IMR-90 (cell line): ENCODE data around the gene ERICH6. TPM values are rescaled to one million over a fixed set of nuclear protein-coding genes. Genes with fewer than 3 reads are reported as not detected.

Experiments used
- ATAC-seq: fragments of 200-7000 bp; cut with Tn5 transposase; 2 replicates; pipeline ENCODE4 v1.9.1; 2020; ENCODE audit warnings: low read depth, mild to moderate bottlenecking, moderate library complexity
- BruUV-seq: library from RNA; stranded (reverse); fragments of 400-500 nt; replicated peaks from 2 replicates; lab custom pipeline; 2021; lab: Mats Ljungman, UMichigan
- CTCF ChIA-PET: fragments of 300-600 bp; formaldehyde crosslinking; extraction: SDS; loops from one replicate; lab custom pipeline; 2021; ENCODE audit warnings: antibody characterized with exemption; lab: Yijun Ruan, JAX
- POLR2A ChIA-PET: fragments of 300-600 bp; sonication (Branson Sonifier 250); formaldehyde crosslinking; loops from one replicate; lab custom pipeline; 2022; ENCODE audit warnings: antibody characterized with exemption; ENCODE audit not compliant: unreplicated experiment; lab: Charles Lee
- DNase-seq: peaks from one replicate; pipeline ENCODE4 v3.0.0; 2013
- H2AFZ ChIP-seq: replicated peaks from 2 replicates; pipeline ENCODE3; 2013; ENCODE audit warnings: low read length, mild to moderate bottlenecking; ENCODE audit not compliant: poor library complexity
- H2AK5ac ChIP-seq: 2 replicates; pipeline ENCODE4 v1.6.1; 2013; ENCODE audit warnings: low read depth, low read length, inconsistent platforms
- H2AK9ac ChIP-seq: replicated peaks from 2 replicates; pipeline ENCODE3; 2013; ENCODE audit warnings: mild to moderate bottlenecking, low read depth, low read length, moderate library complexity; ENCODE audit not compliant: poor library complexity
- H2BK120ac ChIP-seq: 2 replicates; pipeline ENCODE4 v1.6.1; 2013; ENCODE audit warnings: low read depth, low read length, inconsistent platforms
- H2BK15ac ChIP-seq: 3 replicates; pipeline ENCODE4 v1.6.1; 2013; ENCODE audit warnings: low read depth, low read length, inconsistent platforms
- H2BK20ac ChIP-seq: 2 replicates; pipeline ENCODE4 v1.6.1; 2013; ENCODE audit warnings: low read depth, mild to moderate bottlenecking, inconsistent platforms, low read length, moderate library complexity
- H2BK5ac ChIP-seq: 2 replicates; pipeline ENCODE4 v1.6.1; 2013; ENCODE audit warnings: mild to moderate bottlenecking, low read depth, low read length, inconsistent platforms; ENCODE audit not compliant: poor library complexity, severe bottlenecking
- H3K14ac ChIP-seq: replicated peaks from 2 replicates; pipeline ENCODE4 v1.6.1; 2013; ENCODE audit warnings: low read depth, low read length, inconsistent platforms
- H3K18ac ChIP-seq: 2 replicates; pipeline ENCODE4 v1.6.1; 2013; ENCODE audit warnings: low read depth, low read length, control low read depth
- H3K23ac ChIP-seq: 2 replicates; pipeline ENCODE4 v1.6.1; 2013; ENCODE audit warnings: low read depth, low read length, inconsistent platforms
- H3K27ac ChIP-seq: 2 replicates; pipeline ENCODE4 v1.5.1; 2013; ENCODE audit warnings: mild to moderate bottlenecking, control low read depth, low read length; ENCODE audit not compliant: insufficient read depth
- H3K27me3 ChIP-seq: 2 replicates; pipeline ENCODE4 v1.6.1; 2013; ENCODE audit warnings: low read length; ENCODE audit not compliant: control insufficient read depth, insufficient read depth
- H3K36me3 ChIP-seq: 2 replicates; pipeline ENCODE4 v1.6.1; 2013; ENCODE audit warnings: low read length, mixed read lengths; ENCODE audit not compliant: control insufficient read depth, insufficient read depth
- H3K4ac ChIP-seq: 2 replicates; pipeline ENCODE4 v1.6.1; 2013; ENCODE audit warnings: low read depth, low read length, inconsistent platforms
- H3K4me1 ChIP-seq: 2 replicates; pipeline ENCODE4 v1.6.1; 2013; ENCODE audit warnings: low read length, mixed read lengths; ENCODE audit not compliant: control insufficient read depth, insufficient read depth
- H3K4me2 ChIP-seq: 2 replicates; pipeline ENCODE4 v1.6.1; 2013; ENCODE audit warnings: low read depth, mild to moderate bottlenecking, control low read depth, low read length, moderate library complexity
- H3K4me3 ChIP-seq: 2 replicates; pipeline ENCODE4 v1.5.1; 2013; ENCODE audit warnings: low read depth, mild to moderate bottlenecking, control low read depth, low read length, moderate library complexity; ENCODE audit not compliant: insufficient read depth
- H3K56ac ChIP-seq: 2 replicates; pipeline ENCODE4 v1.6.1; 2013; ENCODE audit warnings: low read length, inconsistent platforms; ENCODE audit not compliant: insufficient read depth; ENCODE audit errors: extremely low read depth
- H3K79me1 ChIP-seq, 2 experiments: 2 replicates each; pipeline ENCODE4 v1.6.1; 2013; ENCODE audit warnings: low read length in 2 of 2, inconsistent platforms in 1 of 2, low read depth in 1 of 2
- H3K9ac ChIP-seq: 2 replicates; pipeline ENCODE4 v1.6.1; 2013; ENCODE audit warnings: low read depth, low read length, control low read depth
- H3K9me1 ChIP-seq: 2 replicates; pipeline ENCODE4 v1.6.1; 2013; ENCODE audit warnings: low read length, inconsistent platforms; ENCODE audit not compliant: insufficient read depth
- H3K9me3 ChIP-seq: 2 replicates; pipeline ENCODE4 v1.6.1; 2013; ENCODE audit warnings: low read length; ENCODE audit not compliant: control insufficient read depth, insufficient read depth
- H4K20me1 ChIP-seq: 2 replicates; pipeline ENCODE4 v1.6.1; 2013; ENCODE audit warnings: low read length, inconsistent platforms; ENCODE audit not compliant: insufficient read depth
- H4K5ac ChIP-seq: 2 replicates; pipeline ENCODE4 v1.6.1; 2013; ENCODE audit warnings: mild to moderate bottlenecking, low read depth, low read length, control low read depth
- H4K8ac ChIP-seq, 2 experiments: 2 replicates each; pipeline ENCODE4 v1.6.1; 2013; ENCODE audit warnings: low read depth in 2 of 2, low read length in 2 of 2, control low read depth in 1 of 2, inconsistent platforms in 1 of 2
- H4K91ac ChIP-seq: 2 replicates; pipeline ENCODE4 v1.6.1; 2013; ENCODE audit warnings: low read depth, low read length, inconsistent platforms; ENCODE audit not compliant: insufficient read depth
- FOS ChIP-seq: fragments of 150-350 bp; IDR thresholded peaks from 2 replicates; pipeline ENCODE4 v1.6.1; 2016; ENCODE audit warnings: low read depth, low read length
- MAFK ChIP-seq: IDR thresholded peaks from 2 replicates; pipeline ENCODE4 v1.6.1; 2012; ENCODE audit warnings: low read depth, low read length, improper control_type of control experiment
- MAZ ChIP-seq: IDR thresholded peaks from 2 replicates; pipeline ENCODE4 v1.6.1; 2012; ENCODE audit warnings: low read depth, mild to moderate bottlenecking, low read length, improper control_type of control experiment, moderate library complexity, borderline replicate concordance
- POLR2A ChIP-seq: IDR thresholded peaks from 2 replicates; pipeline ENCODE4 v1.6.1; 2012; ENCODE audit warnings: mild to moderate bottlenecking, low read depth, low read length
- RFX5 ChIP-seq: IDR thresholded peaks from 2 replicates; pipeline ENCODE4 v1.8.0; 2012; ENCODE audit warnings: low read depth, mild to moderate bottlenecking, low read length, moderate library complexity
- whole genome bisulfite sequencing, 2 experiments: methylation state at CpG; one replicate each; pipeline versions ENCODE4 v1.1.5 to v1.1.7; 2013; ENCODE audit warnings: missing lambda C conversion rate in 2 of 2; ENCODE audit not compliant: insufficient read length in 1 of 2; ENCODE audit errors: extremely low coverage in 2 of 2; 5-methylcytosine and 5-hydroxymethylcytosine counted together
- dilution Hi-C: fragments of 300-500 bp; cut with HindIII; formaldehyde crosslinking; loops from one replicate; pipeline ENCODE4 v1.14.3; 2018; ENCODE audit warnings: low sequenced_read_pairs; ENCODE audit not compliant: unreplicated experiment
- in situ Hi-C: fragments of 300-500 bp; cut with MboI; formaldehyde crosslinking; loops from 3 replicates; pipeline ENCODE4 v1.14.3; 2019; ENCODE audit warnings: low sequenced_read_pairs, inconsistent platforms, mixed read lengths
- intact Hi-C: fragments of 100-400 bp; cut with micrococcal nuclease; formaldehyde crosslinking; loops from 2 replicates; pipeline ENCODE4 v1.10.0; 2022
- polyA plus RNA-seq, 3 experiments: library from polyadenylated mRNA; depleted of rRNA; stranded (reverse); fragments of >200 nt; gene quantifications; 2 replicates each; pipeline ENCODE4 v1.2.3, GENCODE V29; 2012; ENCODE audit warnings: low replicate concordance in 1 of 3
- total RNA-seq: library from RNA; depleted of rRNA; stranded (reverse); fragments of >200 nt; gene quantifications from 2 replicates; pipeline ENCODE4 v1.2.3, GENCODE V29; 2012

The ERICH6 gene
- total and polyA plus RNA-seq, 2 of the 4 experiments (the other 2 are of a cell fraction), result under 0.01 TPM; not detected in 1

- Histone ChIP-seq H3K14ac (no peak overlapping the region), H2BK120ac (no peak overlapping the region), H3K23ac (no peak overlapping the region), H3K9me3 (no peaks in the 10 kb centered on the region), H3K4ac (no peak overlapping the region), H4K20me1 (no peaks in the 10 kb centered on the region), H2AK5ac (no peak overlapping the region), H2BK5ac (no peak overlapping the region), H2AK9ac (no peak overlapping the region), H3K56ac (no peak overlapping the region), H4K91ac (no peak overlapping the region), H4K8ac (no peak overlapping the region), H3K18ac (no peak overlapping the region), H2AFZ (no peak overlapping the region), H3K4me3 (no peak overlapping the region), H3K27me3 (peaks cover 12% of the 10 kb centered on the region), H3K79me1 (no peaks in the 10 kb centered on the region), H3K9me1 (no peaks in the 10 kb centered on the region), H3K36me3 (no peaks in the 10 kb centered on the region), H3K27ac (no peak overlapping the region), H3K4me1 (no peaks in the 10 kb centered on the region), H3K4me2 (no peak overlapping the region), H2BK15ac (no peak overlapping the region), H4K5ac (no peak overlapping the region), H2BK20ac (no peak overlapping the region), H3K9ac (no peak overlapping the region)
- ATAC-seq (no peak), DNase-seq (no peak)
- in situ Hi-C loops, result no loop called here
- ChIA-PET CTCF (no interaction called here), POLR2A (no interaction called here)
- 77% methylated on average over 5 of the region's 7 CpGs; no CpG with 5 or more reads in 1 of the 2 experiments for WGBS, 2 experiments
- no TSS peak for BruUV-seq
- dilution Hi-C loops, result no loop called here
- TF ChIP-seq RFX5 (no peak), POLR2A (no peak), MAFK (no peak), FOS (no peak), MAZ (no peak)
- intact Hi-C loops, result no loop called here
These were observed 41.1 kb downstream of the ERICH6 start for GRCh38 chr3:150662410-150663200.
